K562 (cell line): ENCODE data around the gene TTLL11. TPM values are rescaled to one million over a fixed set of nuclear protein-coding genes. Genes with fewer than 3 reads are reported as not detected.

Source experiments
- CTBP1 ChIP-seq: fragments of 450-650 bp; IDR thresholded peaks from 2 replicates; pipeline ENCODE4 v1.6.1; 2016; ENCODE audit warnings: borderline replicate concordance
- L3MBTL2 ChIP-seq: fragments of 450-650 bp; IDR thresholded peaks from 2 replicates; pipeline ENCODE4 v1.6.1; 2016; ENCODE audit warnings: mild to moderate bottlenecking, moderate library complexity
- MEF2D ChIP-seq: conservative IDR thresholded peaks from 2 replicates; pipeline ENCODE4 v1.6.1; 2016; ENCODE audit warnings: low read depth, missing genetic modification characterization, missing compliant biosample characterization
- MYBL2 ChIP-seq, 2 experiments: fragments of 450-650 bp in 1 of 2; sonication (generic) in 1 of 2; formaldehyde crosslinking in 1 of 2; IDR thresholded peaks; 2 replicates each; pipeline versions ENCODE4 v1.6.1 to v1.8.1; 2017 to 2022; ENCODE audit warnings: borderline replicate concordance in 1 of 2, inconsistent platforms in 1 of 2, low read depth in 1 of 2, mild to moderate bottlenecking in 1 of 2, missing genetic modification reagents in 1 of 2, moderate library complexity in 1 of 2
- NFIC ChIP-seq: fragments of 450-650 bp; IDR thresholded peaks from 2 replicates; pipeline ENCODE4 v1.6.1; 2017; ENCODE audit warnings: mild to moderate bottlenecking, inconsistent platforms
- SP2 ChIP-seq: IDR thresholded peaks from 2 replicates; pipeline ENCODE4 v1.6.1; 2011; ENCODE audit warnings: mild to moderate bottlenecking, low read depth, low read length, moderate library complexity; ENCODE audit not compliant: poor library complexity, severe bottlenecking; ENCODE audit errors: extremely low read depth
- TGIF2 ChIP-seq: sonication (generic); formaldehyde crosslinking; IDR thresholded peaks from 2 replicates; pipeline ENCODE4 v1.8.1; 2022; ENCODE audit warnings: mild to moderate bottlenecking, missing genetic modification reagents, moderate library complexity
- ZNF3 ChIP-seq: fragments of 250-450 bp; sonication (Bioruptor Pico); IDR thresholded peaks from 2 replicates; pipeline ENCODE4 v1.5.0; 2021; ENCODE audit warnings: mild to moderate bottlenecking, moderate library complexity
- ZNF561 ChIP-seq: fragments of 450-650 bp; formaldehyde crosslinking; conservative IDR thresholded peaks from 2 replicates; pipeline ENCODE4 v1.4.0; 2020; ENCODE audit warnings: mild to moderate bottlenecking, moderate library complexity
- polyA plus RNA-seq, 8 experiments: library from polyadenylated mRNA; depleted of rRNA in 4 of 8; stranded (reverse) in 5 of 8; unstranded in 3 of 8; fragments of >200 nt; fragmentation: Nextera tagmentation in 2 of 8; fragmentation: Illumina TruSeq in 1 of 8; extraction: Ambion mirVana in 2 of 8; extraction: Trizol in 1 of 8; gene quantifications; 2 replicates each; pipeline versions ENCODE4 v1.2.1 to v1.2.3, GENCODE V29; 2011 to 2014; ENCODE audit warnings: inconsistent platforms in 1 of 8, missing spikeins in 1 of 8
- total RNA-seq, 7 experiments: library from RNA; depleted of rRNA in 6 of 7; stranded (reverse); fragments of >200 nt in 6 of 7; fragmentation: Illumina TruSeq in 2 of 7; extraction: Trizol in 2 of 7; gene quantifications; 2 replicates each; pipeline versions ENCODE4 v1.2.1 to v1.2.3, GENCODE V29; 2011 to 2021; ENCODE audit warnings: low replicate concordance in 1 of 7
- TF ChIP-seq, protein P1 (sequence below), 2 experiments: IDR thresholded peaks; 2 replicates each; pipeline ENCODE4 v1.6.1; 2011; ENCODE audit warnings: borderline replicate concordance in 1 of 2, control low read depth in 1 of 2, low read depth in 1 of 2, low read length in 1 of 2, mild to moderate bottlenecking in 1 of 2, mixed read lengths in 1 of 2, moderate library complexity in 1 of 2; ENCODE audit not compliant: insufficient read depth in 1 of 2, insufficient read length in 1 of 2, poor library complexity in 1 of 2, severe bottlenecking in 1 of 2; ENCODE audit errors: extremely low read depth in 1 of 2
- TF ChIP-seq, protein P2 (sequence below): fragments of 450-650 bp; IDR thresholded peaks from 2 replicates; pipeline ENCODE4 v1.6.1; 2014; ENCODE audit warnings: low read depth, mild to moderate bottlenecking, moderate library complexity, borderline replicate concordance
- TF ChIP-seq, protein P3 (sequence below): fragments of 450-650 bp; IDR thresholded peaks from one replicate; pipeline ENCODE4 v1.6.1; 2018; ENCODE audit warnings: mild to moderate bottlenecking, moderate library complexity; ENCODE audit not compliant: partially characterized antibody

The TTLL11 gene
- total and polyA plus RNA-seq, 9 of the 15 experiments (the other 6 are each of a cell fraction or from before 2014, with no cell fraction given), result 0.83 to 4.4 (median 2.7) TPM

DNA sequence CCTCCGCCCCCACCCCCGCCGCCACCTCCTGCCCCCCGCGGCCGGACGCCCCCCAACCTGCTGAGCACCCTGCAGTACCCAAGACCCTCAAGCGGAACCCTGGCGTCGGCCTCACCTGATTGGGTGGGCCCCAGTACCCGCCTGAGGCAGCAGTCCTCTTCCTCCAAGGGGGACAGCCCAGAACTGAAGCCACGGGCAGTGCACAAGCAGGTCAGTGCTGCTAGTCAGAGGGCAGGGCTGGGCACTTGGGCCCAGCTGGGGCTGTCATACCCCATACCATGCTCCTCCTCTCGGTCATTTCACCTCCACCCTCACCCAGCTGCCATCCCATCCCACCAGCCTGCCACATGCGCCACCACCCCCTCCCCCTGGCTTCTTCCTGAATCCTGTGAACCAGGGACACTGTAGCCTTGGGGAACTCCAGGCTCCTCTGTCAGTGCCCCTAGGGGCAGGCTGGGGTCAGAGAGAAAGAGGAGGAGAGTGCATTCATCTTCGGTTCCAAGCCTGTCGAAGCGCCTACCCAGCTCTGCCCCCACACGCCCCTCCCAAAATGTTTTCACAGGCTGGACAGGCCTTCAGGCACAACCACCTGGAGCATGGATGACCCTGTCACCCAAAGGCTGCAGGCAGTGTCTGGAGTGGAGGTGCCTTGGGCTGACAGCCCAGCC lies 319.7 kb downstream of the TTLL11 start (continued):
- TF ChIP-seq, protein P1, sequence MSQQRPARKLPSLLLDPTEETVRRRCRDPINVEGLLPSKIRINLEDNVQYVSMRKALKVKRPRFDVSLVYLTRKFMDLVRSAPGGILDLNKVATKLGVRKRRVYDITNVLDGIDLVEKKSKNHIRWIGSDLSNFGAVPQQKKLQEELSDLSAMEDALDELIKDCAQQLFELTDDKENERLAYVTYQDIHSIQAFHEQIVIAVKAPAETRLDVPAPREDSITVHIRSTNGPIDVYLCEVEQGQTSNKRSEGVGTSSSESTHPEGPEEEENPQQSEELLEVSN (IDR thresholded peaks at IDR 0.05; ENCODE audit: borderline replicate concordance in 1 of 2, extremely low read depth in 1 of 2, insufficient read depth in 1 of 2, insufficient read length in 1 of 2, low read depth in 1 of 2, low read length in 1 of 2, poor library complexity in 1 of 2, severe bottlenecking in 1 of 2), result no peak
- TF ChIP-seq ZNF561 (CRISPR knock-in tag) (no peak), TGIF2 (no peak), CTBP1 (no peak), NFIC (no peak), MYBL2 (IDR thresholded peaks at IDR 0.05; ENCODE audit: low read depth) (no peak), MYBL2 (CRISPR knock-in tag; IDR thresholded peaks at IDR 0.05; ENCODE audit: borderline replicate concordance) (no peak), ZNF3 (CRISPR knock-in tag) (no peak), L3MBTL2 (no peak), SP2 (no peak), MEF2D (no peak)
- TF ChIP-seq, protein P2, sequence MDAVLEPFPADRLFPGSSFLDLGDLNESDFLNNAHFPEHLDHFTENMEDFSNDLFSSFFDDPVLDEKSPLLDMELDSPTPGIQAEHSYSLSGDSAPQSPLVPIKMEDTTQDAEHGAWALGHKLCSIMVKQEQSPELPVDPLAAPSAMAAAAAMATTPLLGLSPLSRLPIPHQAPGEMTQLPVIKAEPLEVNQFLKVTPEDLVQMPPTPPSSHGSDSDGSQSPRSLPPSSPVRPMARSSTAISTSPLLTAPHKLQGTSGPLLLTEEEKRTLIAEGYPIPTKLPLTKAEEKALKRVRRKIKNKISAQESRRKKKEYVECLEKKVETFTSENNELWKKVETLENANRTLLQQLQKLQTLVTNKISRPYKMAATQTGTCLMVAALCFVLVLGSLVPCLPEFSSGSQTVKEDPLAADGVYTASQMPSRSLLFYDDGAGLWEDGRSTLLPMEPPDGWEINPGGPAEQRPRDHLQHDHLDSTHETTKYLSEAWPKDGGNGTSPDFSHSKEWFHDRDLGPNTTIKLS, result no peak
- TF ChIP-seq, protein P3, sequence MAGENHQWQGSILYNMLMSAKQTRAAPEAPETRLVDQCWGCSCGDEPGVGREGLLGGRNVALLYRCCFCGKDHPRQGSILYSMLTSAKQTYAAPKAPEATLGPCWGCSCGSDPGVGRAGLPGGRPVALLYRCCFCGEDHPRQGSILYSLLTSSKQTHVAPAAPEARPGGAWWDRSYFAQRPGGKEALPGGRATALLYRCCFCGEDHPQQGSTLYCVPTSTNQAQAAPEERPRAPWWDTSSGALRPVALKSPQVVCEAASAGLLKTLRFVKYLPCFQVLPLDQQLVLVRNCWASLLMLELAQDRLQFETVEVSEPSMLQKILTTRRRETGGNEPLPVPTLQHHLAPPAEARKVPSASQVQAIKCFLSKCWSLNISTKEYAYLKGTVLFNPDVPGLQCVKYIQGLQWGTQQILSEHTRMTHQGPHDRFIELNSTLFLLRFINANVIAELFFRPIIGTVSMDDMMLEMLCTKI, result no peak
- TF ChIP-seq, all 486 proteins: peak for 0
